ENCODE data around the gene LAMB1. TPM values are rescaled to one million over a fixed set of nuclear protein-coding genes. Genes with fewer than 3 reads are reported as not detected.

LAMB1 gene
- total RNA-seq, 1 donor from 2014 or later: 104 TPM

GRCh38 chr7:107989618-107990373, 13.2 kb downstream of the LAMB1 start:
- Histone ChIP-seq H3K36me3 (peaks cover 31% of the 10 kb centered on the region), H3K4me1 (peaks cover 2% of the 10 kb centered on the region), H3K9me3 (no peaks in the 10 kb centered on the region), H3K27me3 (ENCODE audit: low read depth) (no peaks in the 10 kb centered on the region), H3K4me3 (no peak overlapping the region), H3K27ac (no peak overlapping the region)
- intact Hi-C loops (cut with DNase I): no loop called here
- ATAC-seq: no peak
- TF ChIP-seq CTCF (IDR thresholded peaks at IDR 0.05): no peak
- no peak for DNase-seq

- H3K9me3 ChIP-seq: no peaks in the 10 kb centered on the region
- TF ChIP-seq CTCF (IDR thresholded peaks at IDR 0.05): peak; percentile 25
- H3K36me3 ChIP-seq: peaks cover 25% of the 10 kb centered on the region
- H3K27me3 ChIP-seq (ENCODE audit: low read depth): no peaks in the 10 kb centered on the region
- H3K4me1 ChIP-seq: peaks cover 20% of the 10 kb centered on the region
- DNase-seq: no peak
- no peak overlapping the region for H3K4me3 ChIP-seq
- ATAC-seq: peak; percentile 53 to 58
- H3K27ac ChIP-seq: no peak overlapping the region
- intact Hi-C loops (cut with DNase I): no loop called here
Measured at GRCh38 chr7:107982918-107983389, 20.0 kb downstream of the LAMB1 start.

GRCh38 chr7:107982042-107982840, 20.7 kb downstream of the LAMB1 start:
- DNase-seq (no peak), ATAC-seq (peak; percentile 50 to 69)
- no peak overlapping the region for H3K27ac ChIP-seq
- H3K4me1 ChIP-seq: peaks cover 20% of the 10 kb centered on the region
- no peak for TF ChIP-seq CTCF (IDR thresholded peaks at IDR 0.05)
- H3K27me3 ChIP-seq (ENCODE audit: low read depth): no peaks in the 10 kb centered on the region
- H3K36me3 ChIP-seq: peaks cover 30% of the 10 kb centered on the region
- H3K9me3 ChIP-seq: no peaks in the 10 kb centered on the region
- intact Hi-C loops (cut with DNase I): no loop called here
- no peak overlapping the region for H3K4me3 ChIP-seq

- Histone ChIP-seq H3K27ac (no peak overlapping the region), H3K36me3 (peaks cover 31% of the 10 kb centered on the region), H3K4me3 (no peak overlapping the region), H3K9me3 (no peaks in the 10 kb centered on the region), H3K4me1 (peaks cover 20% of the 10 kb centered on the region), H3K27me3 (ENCODE audit: low read depth) (no peaks in the 10 kb centered on the region)
- no peak for ATAC-seq
- no peak for DNase-seq
- intact Hi-C loops (cut with DNase I): no loop called here
- no peak for TF ChIP-seq CTCF (IDR thresholded peaks at IDR 0.05)
Measured at GRCh38 chr7:107981466-107981865, 21.5 kb downstream of the LAMB1 start.

GRCh38 chr7:107980671-107981190, 22.2 kb downstream of the LAMB1 start:
- ATAC-seq: no peak
- DNase-seq: no peak
- Histone ChIP-seq H3K9me3 (no peaks in the 10 kb centered on the region), H3K4me3 (no peak overlapping the region), H3K27me3 (ENCODE audit: low read depth) (no peaks in the 10 kb centered on the region), H3K27ac (no peak overlapping the region), H3K4me1 (peaks cover 20% of the 10 kb centered on the region), H3K36me3 (peaks cover 31% of the 10 kb centered on the region)
- no peak for TF ChIP-seq CTCF (IDR thresholded peaks at IDR 0.05)
- intact Hi-C loops (cut with DNase I): no loop called here

Data from lower lobe of right lung (tissue), 2 donors.